ENCODE data around the gene PI4KA.

The PI4KA gene

DNA sequence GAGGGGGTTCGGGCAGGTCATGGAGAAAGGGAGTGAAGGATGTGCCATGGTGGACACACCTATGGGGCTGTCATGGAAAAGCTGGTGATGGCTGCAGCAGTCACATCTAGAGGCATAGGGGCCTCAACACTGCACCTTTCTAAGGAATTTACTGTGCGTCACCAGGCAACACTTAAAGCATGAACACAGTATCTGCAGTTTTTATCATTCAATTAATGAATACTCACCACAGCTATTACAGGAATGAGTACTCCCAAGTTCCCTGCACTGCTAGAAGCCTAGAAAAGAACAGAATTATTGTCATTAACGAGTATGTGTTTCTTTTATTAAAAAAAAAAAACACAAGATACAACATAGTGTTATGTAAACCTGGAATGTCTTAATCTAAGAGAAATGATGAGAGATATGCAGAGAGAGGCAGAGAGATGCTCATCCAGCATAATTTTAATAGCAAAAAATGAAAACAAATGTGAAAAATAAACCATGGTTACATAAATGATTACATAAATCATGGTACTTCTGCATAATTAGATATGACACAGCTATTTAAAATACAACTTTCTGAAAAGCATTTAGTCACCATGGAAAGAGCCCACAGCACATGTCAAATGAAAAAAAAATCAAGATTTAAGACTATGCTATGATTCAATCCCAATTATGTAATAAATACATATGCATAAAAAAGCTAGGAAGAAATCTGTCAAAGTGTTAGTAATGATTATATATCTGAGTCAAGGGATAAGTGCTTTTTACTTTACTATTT is 65.5 kb downstream of the PI4KA start:
- no peak for DNase-seq (ENCODE audit: low read depth)

DNA sequence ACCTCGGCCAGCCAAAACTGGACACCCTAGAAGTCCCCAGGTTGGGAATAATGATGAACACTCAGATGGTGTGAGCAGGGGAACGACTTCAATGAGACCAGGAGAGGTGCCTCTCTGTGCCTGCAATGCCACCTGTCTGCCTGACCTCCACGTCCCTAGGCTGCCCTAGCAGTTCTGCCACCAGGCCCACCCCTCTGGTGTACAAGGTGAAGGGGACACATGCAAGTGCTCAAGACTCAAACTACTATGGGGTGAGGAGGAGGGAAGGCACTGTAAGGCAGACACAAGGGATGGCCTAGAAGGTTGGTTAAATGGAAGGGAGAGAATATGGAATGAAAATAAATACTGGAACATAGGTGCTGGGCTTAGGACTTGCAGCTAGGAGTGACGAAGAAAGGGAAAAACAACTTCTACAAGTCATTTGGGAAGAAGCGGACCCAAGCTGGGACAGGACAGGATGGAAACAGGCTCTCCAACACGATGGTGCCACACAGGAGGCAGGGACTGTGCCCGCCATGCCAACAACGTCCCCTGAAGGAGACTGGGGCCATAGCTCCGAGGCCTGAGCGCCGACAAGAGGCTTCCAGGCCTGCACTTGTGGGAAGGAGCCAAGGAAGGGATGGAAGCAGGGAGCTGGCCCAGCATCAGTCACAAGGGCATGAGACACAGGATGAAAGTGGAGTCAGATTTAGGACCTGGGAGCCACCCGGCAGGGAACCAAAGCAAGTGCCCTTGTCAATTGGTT is 66.2 kb downstream of the PI4KA start:
- no peak for DNase-seq (ENCODE audit: low read depth)

DNA sequence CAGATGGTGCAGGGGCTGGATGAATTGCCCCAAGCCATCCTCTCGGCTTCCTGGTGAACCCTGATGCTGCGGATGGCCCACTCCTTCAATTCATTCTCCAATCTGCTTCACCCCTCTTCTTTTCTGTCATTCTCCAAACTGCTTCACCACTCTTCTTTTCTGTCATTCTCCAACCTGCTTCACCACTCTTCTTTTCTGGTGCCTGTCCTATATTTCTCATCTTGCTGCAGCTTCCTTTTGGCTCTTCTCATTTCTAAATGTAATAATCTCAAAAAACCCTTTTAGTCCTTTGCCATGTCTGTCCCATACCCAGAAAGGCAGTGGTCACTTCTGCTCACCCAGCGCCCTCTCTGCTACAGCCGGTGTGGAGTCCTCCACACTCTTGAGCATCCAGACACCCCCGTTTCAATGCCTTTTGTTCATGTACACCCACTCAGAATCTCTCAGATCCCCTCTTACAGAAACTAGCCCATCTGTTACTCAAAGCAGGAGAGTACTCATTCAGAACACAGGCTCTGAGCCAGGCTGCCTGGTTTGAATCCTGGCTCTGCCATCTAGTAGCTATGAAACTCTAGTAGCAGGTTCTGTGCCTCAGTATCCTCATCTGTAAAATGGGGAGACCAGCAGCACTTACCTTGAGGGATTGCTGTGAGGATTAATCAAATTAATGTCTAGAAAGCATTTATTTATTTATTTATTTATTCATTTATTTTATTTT is 69.8 kb downstream of the PI4KA start:
- DNase-seq (ENCODE audit: low read depth): no peak

DNA sequence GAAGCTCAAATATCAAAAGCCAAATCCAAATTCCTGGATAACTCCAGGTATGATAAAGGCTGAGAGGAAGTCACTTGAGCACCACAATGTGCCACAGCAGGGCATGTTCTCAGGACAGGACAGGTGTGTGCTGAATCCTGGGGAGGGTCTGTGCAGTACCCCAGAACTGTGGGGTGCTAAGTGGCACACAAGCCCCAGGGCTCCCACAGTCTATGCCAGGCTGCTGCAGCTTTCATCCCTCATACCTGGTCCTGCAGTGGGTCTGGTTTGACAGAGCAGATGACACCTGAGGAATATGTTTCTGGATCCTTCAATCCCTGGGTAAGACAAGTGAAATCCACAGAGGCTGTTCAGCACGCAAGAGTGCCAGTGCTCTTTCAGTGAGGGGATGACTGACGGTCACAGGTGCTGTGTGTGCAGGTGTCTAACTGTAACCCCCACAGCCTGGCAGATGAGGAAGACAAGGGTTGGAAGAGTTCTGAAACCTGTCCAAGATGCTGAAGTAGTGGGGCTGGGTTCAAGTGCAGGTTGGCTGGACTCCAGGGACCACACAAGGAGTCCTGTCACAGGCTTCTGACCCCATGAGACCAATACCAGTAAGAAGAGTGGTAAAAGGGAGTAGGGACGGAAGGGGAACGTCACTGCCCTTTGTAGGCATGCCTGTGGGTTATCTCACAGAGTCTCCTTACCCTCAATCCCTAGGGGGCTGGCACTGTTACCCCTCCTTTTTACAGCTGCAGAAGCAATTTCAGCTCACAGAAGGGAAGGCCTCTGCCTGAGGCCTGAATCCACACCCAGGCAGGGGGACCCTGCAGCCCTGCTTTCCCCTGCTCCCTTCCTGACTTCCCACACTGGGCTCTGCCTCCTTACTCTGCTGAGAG is 70.6 kb downstream of the PI4KA start:
- DNase-seq (ENCODE audit: low read depth): no peak

DNA sequence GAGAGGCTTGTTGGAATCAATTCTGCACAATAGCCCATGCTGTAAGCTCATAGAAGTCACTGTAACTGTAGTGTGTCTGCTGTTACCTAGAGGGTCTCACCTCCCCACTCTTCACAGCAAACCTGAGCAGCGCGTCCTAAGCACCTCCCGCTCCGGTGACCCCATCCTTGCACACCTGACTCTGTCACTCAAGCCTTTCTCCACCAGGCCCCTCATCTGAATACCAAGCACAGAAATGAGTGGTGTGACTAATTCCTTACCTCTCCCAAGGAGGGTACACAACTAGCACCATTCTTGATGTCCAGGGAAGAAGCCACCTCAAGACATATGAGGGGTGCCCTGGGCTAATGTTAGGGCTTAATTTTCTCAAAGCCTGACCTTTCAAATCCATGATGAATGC is 71.4 kb downstream of the PI4KA start:
- DNase-seq (ENCODE audit: low read depth): no peak

DNA sequence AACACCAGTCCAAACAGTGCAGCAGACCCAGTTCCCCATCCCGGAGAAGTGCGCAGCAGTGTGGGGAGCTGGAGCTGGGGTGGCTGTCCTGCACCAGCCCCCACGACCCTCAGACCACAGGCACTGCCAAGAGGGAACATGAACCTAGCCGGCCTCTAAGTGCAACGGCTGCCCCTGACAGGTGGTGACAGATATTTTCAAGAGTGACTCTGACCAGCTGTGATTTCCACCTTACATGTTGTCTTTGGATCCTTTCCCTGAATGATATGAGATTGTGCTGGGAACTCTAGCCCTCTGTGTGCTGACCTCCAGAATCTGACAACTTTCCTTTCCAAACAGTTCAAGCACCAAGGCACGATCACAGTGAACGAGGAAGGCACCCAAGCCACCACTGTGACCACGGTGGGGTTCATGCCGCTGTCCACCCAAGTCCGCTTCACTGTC is 72.1 kb downstream of the PI4KA start:
- no peak for DNase-seq (ENCODE audit: low read depth)

DNA sequence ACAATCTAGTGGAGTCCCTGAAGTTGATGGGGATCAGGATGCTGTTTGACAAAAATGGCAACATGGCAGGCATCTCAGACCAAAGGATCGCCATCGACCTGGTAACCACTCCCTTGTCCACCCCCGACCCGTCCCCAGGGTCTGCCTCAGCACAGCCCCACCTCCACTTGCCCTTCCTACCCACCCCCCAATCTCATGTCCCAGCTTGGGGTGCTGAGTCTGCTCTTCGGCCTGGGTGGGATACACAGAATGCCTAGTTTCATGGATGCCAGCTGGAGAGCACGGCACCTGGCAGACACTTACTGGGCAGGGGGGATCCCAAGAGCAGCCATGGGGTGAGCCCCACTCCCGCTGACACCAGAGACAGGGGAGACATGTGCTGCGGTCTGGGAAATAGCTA is 72.6 kb downstream of the PI4KA start:
- DNase-seq (ENCODE audit: low read depth): no peak

DNA sequence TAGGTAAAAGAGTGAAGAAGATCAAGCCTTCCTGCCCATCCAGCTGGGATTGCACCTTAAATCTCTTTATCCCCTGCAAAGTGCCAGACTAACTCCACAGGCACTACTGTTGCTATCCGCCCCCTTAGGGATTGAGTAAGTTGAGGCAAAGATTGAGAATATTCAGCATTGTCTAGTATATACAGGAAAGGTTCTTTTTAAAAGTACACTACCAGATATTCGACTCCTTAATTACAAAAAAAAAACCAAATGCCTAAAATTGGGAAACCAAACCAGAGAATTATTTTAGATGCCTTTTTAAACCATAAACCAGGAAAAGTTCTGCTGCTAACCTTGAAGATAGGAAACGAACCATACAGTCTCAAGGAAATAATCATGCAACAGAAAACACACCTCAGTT is 73.2 kb downstream of the PI4KA start:
- no peak for DNase-seq (ENCODE audit: low read depth)

DNA sequence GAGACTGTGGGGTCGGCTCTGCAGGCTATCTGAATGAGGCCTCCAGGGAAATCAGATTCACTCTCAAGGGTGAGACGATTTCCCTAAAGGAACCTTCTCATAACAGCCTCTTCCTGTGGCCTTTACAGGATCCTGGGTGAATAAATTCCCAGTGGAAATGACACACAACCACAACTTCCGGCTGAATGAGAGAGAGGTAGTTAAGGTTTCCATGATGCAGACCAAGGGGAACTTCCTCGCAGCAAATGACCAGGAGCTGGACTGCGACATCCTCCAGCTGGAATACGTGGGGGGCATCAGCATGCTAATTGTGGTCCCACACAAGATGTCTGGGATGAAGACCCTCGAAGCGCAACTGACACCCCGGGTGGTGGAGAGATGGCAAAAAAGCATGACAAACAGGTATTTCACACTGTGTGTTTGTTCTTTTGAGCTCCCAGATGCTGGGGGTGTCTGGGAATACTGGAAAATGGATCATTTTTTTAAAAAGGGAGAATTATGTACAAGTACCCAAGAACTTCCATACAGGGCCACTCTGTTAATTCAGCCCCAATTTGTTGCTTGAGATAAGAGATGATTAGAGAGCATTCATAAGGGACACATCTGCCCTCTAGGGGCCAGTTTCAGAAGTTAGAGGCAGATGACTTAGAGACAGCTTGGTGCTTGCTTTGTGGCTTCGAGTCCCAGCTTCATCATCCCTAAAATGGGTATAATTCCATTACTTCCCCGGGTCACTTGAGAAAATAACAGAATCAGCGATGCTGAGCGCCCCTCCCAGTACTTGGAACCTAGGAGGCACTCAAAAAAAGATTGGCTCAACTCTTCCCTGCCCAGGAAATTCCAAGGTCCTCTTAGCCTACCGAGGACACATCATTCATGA is 74.5 kb downstream of the PI4KA start:
- peak; percentile 75 for DNase-seq (ENCODE audit: low read depth)

DNA sequence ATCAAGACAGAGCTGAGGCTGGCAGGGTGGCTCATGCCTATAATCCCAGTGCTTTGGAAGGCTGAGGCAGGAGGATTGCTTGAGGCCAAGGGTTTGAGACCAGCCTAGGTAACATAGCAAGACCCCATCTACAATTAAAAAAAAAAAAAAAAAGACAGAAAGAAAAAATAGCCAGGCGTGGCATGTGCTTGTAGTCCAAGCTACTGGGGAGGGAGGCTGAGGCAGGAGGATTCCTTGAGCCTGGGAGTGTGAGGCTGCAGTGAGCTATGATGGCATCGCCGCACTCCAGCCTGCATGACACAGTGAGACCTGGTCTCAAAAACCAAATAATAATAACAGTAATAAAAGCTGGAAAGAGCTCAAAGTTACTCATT is 75.3 kb downstream of the PI4KA start:
- no peak for DNase-seq (ENCODE audit: low read depth)

DNA sequence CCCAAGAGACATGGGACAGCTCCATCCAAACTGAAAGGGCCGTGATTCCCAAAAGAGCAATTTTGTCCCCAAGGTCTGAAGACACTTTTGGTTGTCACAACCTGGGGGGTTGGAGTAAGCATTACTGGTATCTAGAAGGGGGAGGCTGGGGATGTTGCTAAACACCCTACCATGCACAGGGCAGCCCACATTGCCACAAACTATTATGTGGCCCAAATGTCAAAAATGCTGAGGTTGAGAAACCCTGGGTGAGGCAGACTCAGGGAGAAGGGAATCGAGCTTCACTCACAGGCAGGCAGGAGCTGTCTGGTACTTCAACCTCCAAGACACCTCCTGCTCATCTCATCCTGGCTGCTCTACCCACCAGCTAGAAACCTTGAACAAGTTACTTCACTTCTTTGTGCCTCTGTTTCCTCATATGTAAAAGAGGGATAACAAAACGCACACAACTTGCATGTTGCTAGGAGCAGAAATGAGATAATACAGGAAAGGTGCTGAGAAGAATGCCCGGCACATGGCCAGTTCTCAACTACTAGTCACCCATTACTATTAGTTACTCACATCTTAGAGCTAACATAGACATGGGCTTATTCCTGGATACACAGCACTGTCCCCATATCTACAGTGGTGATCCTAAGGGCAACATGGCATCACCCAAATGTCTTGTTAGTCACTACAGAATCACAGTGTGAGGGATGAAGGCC is 75.9 kb downstream of the PI4KA start:
- DNase-seq (ENCODE audit: low read depth): no peak

DNA sequence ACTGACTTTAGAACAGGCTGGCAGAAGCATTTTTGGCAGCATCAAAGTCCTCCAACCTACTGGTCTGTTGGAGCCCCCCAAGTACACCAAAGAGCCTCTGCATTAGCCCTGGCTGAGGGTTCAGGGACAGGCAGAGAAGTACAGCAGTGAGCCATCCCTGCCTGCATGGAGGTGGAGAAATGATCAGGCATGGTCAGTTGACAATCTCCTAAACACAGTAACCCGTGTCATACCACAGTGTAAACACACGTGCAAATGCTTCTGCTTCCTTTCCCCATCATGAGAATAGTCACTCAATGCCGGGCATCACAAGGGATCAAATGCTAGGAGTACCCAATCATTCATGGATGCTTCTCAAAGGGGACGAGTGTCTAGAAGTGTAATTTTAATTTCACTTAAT is 76.5 kb downstream of the PI4KA start:
- DNase-seq (ENCODE audit: low read depth): no peak

DNA sequence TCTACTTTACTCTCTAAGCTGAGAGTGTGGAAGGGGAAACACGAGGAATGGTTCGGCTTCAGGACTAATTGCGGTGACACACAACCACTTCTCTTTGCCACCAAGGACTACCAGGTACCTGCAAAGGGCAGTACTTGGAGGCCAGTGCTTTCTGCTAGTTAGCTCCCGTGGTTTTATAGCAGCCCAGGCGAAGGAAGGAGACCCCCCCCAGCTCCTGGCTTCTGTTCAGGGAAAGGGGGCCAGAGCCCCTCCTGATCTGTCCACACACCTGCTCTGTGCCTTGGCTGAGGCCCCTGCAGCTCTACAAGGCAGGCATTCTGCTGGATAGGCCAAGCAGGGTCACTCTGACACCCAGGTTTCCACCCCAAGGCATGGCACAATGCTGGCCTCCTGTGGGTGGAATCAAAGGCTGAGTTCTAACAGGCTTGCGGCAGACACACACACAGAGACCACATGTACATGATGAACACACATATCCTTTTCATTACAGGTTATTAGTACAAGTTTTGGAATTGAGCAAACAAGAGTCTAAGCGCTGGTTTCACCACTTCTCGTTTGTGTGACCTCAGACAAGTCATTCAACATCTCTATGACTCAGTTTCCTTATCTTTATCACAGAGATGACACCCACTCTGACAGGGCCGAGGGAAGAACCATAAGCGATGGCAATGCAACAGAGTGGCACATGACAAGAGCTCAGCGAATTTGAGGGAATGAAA is 77.2 kb downstream of the PI4KA start:
- peak; percentile 47 for DNase-seq (ENCODE audit: low read depth)

DNA sequence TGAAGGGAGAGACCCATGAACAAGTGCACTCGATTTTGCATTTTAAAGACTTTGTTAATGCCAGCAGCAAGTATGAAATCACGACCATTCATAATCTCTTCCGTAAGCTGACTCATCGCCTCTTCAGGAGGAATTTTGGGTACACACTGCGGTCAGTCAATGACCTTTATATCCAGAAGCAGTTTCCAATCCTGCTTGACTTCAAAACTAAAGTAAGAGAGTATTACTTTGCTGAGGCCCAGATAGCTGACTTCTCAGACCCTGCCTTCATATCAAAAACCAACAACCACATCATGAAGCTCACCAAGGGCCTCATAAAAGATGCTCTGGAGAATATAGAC is 78.8 kb downstream of the PI4KA start:
- DNase-seq (ENCODE audit: low read depth): peak; percentile 90

DNA sequence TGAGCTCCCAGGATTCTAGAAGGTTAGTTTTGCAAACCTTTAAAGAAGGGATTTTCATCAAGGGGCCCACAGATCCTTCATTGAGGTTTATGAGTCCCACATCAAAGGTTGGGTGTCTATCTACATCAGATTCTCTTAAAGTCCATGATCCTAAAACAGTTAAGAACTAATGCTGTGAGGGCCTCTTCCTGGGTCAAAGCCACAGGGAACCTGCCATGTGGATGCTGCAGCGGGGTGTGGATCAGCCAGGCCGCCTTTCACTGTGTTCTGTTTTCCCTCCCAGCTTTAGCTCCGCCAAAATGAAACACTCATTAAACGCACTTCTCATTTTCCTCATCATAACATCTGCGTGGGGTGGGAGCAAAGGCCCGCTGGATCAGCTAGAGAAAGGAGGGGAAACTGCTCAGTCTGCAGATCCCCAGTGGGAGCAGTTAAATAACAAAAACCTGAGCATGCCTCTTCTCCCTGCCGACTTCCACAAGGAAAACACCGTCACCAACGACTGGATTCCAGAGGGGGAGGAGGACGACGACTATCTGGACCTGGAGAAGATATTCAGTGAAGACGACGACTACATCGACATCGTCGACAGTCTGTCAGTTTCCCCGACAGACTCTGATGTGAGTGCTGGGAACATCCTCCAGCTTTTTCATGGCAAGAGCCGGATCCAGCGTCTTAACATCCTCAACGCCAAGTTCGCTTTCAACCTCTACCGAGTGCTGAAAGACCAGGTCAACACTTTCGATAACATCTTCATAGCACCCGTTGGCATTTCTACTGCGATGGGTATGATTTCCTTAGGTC is 79.4 kb downstream of the PI4KA start:
- DNase-seq (ENCODE audit: low read depth): no peak

DNA sequence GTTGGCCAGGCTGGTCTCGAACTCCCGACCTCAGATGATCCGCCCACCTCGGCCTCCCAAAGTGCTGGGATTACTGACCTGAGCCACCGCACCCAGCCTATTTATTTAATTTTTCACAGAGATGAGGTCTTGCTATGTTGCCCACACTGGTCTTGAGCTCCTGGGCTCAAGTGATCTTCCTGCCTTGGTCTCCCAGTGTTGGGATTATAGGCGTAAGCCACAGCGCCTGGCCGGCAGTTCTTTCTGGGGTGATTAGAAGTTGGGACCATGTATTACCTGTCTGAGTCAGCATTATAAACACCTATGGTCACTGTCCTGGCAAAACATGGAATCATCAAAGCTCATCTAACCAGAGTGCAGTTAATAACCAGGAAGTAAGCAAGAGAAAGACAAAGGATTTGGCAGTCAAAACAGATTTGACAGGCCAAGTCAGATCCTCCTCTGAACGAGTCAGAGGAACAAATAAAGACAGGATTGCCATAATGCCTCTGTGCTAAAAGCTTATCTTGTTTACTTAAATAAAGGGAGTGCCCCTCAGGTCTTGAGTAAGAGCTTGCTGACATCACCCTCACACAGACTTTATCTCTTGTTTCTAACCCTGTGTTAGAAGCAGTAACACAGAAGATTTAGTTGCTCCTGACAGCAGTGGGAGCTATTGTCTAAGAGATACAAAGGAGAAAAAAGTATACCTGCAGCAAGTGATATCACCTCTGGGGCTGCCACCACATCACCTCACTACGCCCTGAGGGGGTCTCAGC is 81.0 kb downstream of the PI4KA start:
- DNase-seq (ENCODE audit: low read depth): peak; percentile 95

DNA sequence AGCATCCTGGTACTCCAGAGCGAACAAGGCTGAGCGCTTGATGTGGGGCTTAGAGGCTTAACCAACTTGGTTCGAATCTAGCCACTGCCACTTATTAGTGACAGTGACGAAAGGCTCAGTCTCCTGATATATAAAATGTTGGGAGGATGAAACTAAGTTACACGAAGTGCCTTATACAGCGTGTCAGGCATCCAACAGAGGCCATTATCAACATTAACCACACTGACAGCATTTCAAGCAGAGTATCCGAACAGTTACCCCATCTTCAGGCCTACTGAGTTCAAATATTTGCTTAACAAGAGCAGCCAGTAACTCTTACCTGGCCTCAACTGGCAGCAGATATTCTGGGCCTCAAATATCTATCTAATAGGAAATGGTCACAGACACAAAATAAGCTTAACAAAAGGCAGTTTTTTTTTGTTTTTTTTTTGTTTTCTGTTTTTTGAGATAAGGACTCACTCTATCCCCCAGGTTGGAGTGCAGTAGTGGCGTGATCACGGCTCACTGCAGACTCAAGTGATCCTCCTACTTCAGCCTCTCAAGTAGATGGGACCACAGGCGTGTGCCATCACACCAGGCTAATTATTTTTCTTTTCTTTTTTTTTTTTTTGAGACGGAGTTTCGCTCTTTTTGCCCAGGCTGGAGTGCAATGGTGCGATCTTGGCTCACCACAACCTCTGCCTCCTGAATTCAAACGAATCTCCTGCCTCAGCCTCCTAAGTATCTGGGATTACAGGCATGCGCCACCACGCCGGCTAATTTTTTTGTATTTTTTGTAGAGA is 81.8 kb downstream of the PI4KA start:
- no peak for DNase-seq (ENCODE audit: low read depth)
